NB4 (cell line): ENCODE data around the gene INPP5A.

ENCODE experiments used
- POLR2A ChIP-seq: IDR thresholded peaks from 2 replicates; pipeline ENCODE4 v1.6.1; 2011; ENCODE audit warnings: mild to moderate bottlenecking; ENCODE audit not compliant: insufficient read length; ENCODE audit errors: extremely low read depth
- TF ChIP-seq, protein P1 (sequence below): IDR thresholded peaks from one replicate; pipeline ENCODE4 v1.5.1; 2012; ENCODE audit warnings: low read depth, low read length
- TF ChIP-seq, protein P2 (sequence below): IDR thresholded peaks from 2 replicates; pipeline ENCODE4 v1.6.1; 2011; ENCODE audit warnings: low read depth, low read length

DNA sequence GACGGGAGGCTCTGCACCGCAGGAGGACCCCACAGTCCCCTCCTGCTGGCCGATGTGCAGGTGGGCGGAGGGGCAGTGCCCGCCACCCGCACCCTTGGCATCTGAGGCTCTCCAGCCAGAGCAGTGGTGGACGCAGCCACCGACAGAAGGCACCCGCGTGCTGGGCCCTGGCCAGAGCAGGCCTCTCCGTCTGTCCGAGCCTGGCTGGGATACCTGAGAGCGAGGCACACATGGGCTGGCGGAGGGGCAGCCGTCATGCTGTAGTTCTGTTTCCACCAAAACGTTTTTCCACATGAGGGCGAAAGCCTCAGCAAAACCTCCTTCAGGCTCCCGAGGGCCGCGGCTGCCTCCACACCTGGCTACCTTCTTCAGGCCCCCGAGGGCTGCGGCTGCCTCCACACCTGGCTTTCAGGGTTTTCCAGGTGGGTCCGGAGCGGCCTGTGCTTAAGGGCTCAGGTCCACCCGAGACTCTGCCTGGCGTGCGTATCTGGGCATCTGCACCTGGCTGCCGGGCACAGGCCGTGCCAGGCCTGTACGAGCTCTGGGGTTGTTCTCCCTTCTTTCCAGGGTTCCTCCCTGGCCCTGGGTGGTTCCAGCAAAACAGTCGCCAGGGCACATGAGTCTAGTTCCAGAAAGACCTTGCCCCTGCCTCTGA lies 115.5 kb downstream of the INPP5A start:
- TF ChIP-seq, protein P1, sequence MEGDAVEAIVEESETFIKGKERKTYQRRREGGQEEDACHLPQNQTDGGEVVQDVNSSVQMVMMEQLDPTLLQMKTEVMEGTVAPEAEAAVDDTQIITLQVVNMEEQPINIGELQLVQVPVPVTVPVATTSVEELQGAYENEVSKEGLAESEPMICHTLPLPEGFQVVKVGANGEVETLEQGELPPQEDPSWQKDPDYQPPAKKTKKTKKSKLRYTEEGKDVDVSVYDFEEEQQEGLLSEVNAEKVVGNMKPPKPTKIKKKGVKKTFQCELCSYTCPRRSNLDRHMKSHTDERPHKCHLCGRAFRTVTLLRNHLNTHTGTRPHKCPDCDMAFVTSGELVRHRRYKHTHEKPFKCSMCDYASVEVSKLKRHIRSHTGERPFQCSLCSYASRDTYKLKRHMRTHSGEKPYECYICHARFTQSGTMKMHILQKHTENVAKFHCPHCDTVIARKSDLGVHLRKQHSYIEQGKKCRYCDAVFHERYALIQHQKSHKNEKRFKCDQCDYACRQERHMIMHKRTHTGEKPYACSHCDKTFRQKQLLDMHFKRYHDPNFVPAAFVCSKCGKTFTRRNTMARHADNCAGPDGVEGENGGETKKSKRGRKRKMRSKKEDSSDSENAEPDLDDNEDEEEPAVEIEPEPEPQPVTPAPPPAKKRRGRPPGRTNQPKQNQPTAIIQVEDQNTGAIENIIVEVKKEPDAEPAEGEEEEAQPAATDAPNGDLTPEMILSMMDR, result no peak
- TF ChIP-seq, protein P2, sequence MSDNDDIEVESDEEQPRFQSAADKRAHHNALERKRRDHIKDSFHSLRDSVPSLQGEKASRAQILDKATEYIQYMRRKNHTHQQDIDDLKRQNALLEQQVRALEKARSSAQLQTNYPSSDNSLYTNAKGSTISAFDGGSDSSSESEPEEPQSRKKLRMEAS, result no peak
- no peak for TF ChIP-seq POLR2A
